ENCODE results near the gene SLC1A7.

The SLC1A7 gene

GRCh38 chr1:53107570-53108322 is 34.7 kb downstream of the SLC1A7 start:
- no peaks in the 10 kb centered on the region for H3K27me3 ChIP-seq (ENCODE audit: insufficient read depth, low read length)
- 82% methylated on average over 15 of the region's 15 CpGs for WGBS
- H3K36me3 ChIP-seq (ENCODE audit: insufficient read depth, low read length) = no peaks in the 10 kb centered on the region
- H3K27ac ChIP-seq (ENCODE audit: low read depth, low read length) = no peak overlapping the region
- no peak overlapping the region for H3K9ac ChIP-seq (ENCODE audit: low read depth, low read length)
- H3K4me3 ChIP-seq (ENCODE audit: low read length) = no peak overlapping the region
- peaks cover 3% of the 10 kb centered on the region; the same call in 1 of the 2 replicates for H3K4me1 ChIP-seq (ENCODE audit: insufficient read depth, low read length)
- peaks cover 3% of the 10 kb centered on the region; the same call in 1 of the 2 replicates for H3K9me3 ChIP-seq (ENCODE audit: insufficient read depth, low read depth, low read length)

- Histone ChIP-seq H3K27ac (ENCODE audit: low read depth, low read length) (no peak overlapping the region), H3K27me3 (ENCODE audit: insufficient read depth, low read length) (no peaks in the 10 kb centered on the region), H3K9me3 (ENCODE audit: insufficient read depth, low read depth, low read length) (no peaks in the 10 kb centered on the region; the same call in 1 of the 2 replicates), H3K9ac (ENCODE audit: low read depth, low read length) (no peak overlapping the region), H3K4me3 (ENCODE audit: low read length) (no peak overlapping the region), H3K4me1 (ENCODE audit: insufficient read depth, low read length) (peaks cover 3% of the 10 kb centered on the region; the same call in 1 of the 2 replicates), H3K36me3 (ENCODE audit: insufficient read depth, low read length) (no peaks in the 10 kb centered on the region)
- WGBS = 92% methylated on average over 7 of the region's 7 CpGs
These were observed 35.3 kb downstream of the SLC1A7 start for GRCh38 chr1:53107090-53107489.

- H3K36me3 ChIP-seq (ENCODE audit: insufficient read depth, low read length) = no peaks in the 10 kb centered on the region
- H3K4me3 ChIP-seq (ENCODE audit: low read length) = no peak overlapping the region
- no peak overlapping the region for H3K27ac ChIP-seq (ENCODE audit: low read depth, low read length)
- no peaks in the 10 kb centered on the region for H3K27me3 ChIP-seq (ENCODE audit: insufficient read depth, low read length)
- H3K9ac ChIP-seq (ENCODE audit: low read depth, low read length) = no peak overlapping the region
- H3K4me1 ChIP-seq (ENCODE audit: insufficient read depth, low read length) = no peaks in the 10 kb centered on the region
- 90% methylated on average over 8 of the region's 8 CpGs for whole genome bisulfite sequencing
- H3K9me3 ChIP-seq (ENCODE audit: insufficient read depth, low read depth, low read length) = peaks cover 10% of the 10 kb centered on the region
These were observed 38.0 kb downstream of the SLC1A7 start for GRCh38 chr1:53104289-53104913.

GRCh38 chr1:53094533-53094919 is 47.9 kb downstream of the SLC1A7 start:
- Histone ChIP-seq H3K4me1 (ENCODE audit: insufficient read depth, low read length) (no peaks in the 10 kb centered on the region), H3K27me3 (ENCODE audit: insufficient read depth, low read length) (no peaks in the 10 kb centered on the region), H3K9ac (ENCODE audit: low read depth, low read length) (no peak overlapping the region), H3K9me3 (ENCODE audit: insufficient read depth, low read depth, low read length) (peaks cover 15% of the 10 kb centered on the region; the same call in 1 of the 2 replicates), H3K27ac (ENCODE audit: low read depth, low read length) (no peak overlapping the region), H3K4me3 (ENCODE audit: low read length) (no peak overlapping the region), H3K36me3 (ENCODE audit: insufficient read depth, low read length) (no peaks in the 10 kb centered on the region)
- WGBS = 81% methylated on average over 13 of the region's 13 CpGs

GRCh38 chr1:53093778-53094532 is 48.5 kb downstream of the SLC1A7 start:
- Histone ChIP-seq H3K4me3 (ENCODE audit: low read length) (no peak overlapping the region), H3K4me1 (ENCODE audit: insufficient read depth, low read length) (no peaks in the 10 kb centered on the region), H3K9me3 (ENCODE audit: insufficient read depth, low read depth, low read length) (peaks cover 13% of the 10 kb centered on the region; the same call in 1 of the 2 replicates), H3K27me3 (ENCODE audit: insufficient read depth, low read length) (no peaks in the 10 kb centered on the region), H3K9ac (ENCODE audit: low read depth, low read length) (no peak overlapping the region), H3K27ac (ENCODE audit: low read depth, low read length) (no peak overlapping the region), H3K36me3 (ENCODE audit: insufficient read depth, low read length) (no peaks in the 10 kb centered on the region)
- WGBS = 94% methylated on average over 20 of the region's 20 CpGs

GRCh38 chr1:53093451-53093754 is 49.0 kb downstream of the SLC1A7 start:
- Histone ChIP-seq H3K27ac (ENCODE audit: low read depth, low read length) (no peak overlapping the region), H3K9me3 (ENCODE audit: insufficient read depth, low read depth, low read length) (peaks cover 9% of the 10 kb centered on the region; the same call in 1 of the 2 replicates), H3K4me1 (ENCODE audit: insufficient read depth, low read length) (no peaks in the 10 kb centered on the region), H3K27me3 (ENCODE audit: insufficient read depth, low read length) (no peaks in the 10 kb centered on the region), H3K4me3 (ENCODE audit: low read length) (no peak overlapping the region), H3K9ac (ENCODE audit: low read depth, low read length) (no peak overlapping the region), H3K36me3 (ENCODE audit: insufficient read depth, low read length) (no peaks in the 10 kb centered on the region)
- 94% methylated on average over 8 of the region's 8 CpGs for WGBS

- no peaks in the 10 kb centered on the region for H3K36me3 ChIP-seq (ENCODE audit: insufficient read depth, low read length)
- no peaks in the 10 kb centered on the region for H3K27me3 ChIP-seq (ENCODE audit: insufficient read depth, low read length)
- no peak overlapping the region for H3K4me3 ChIP-seq (ENCODE audit: low read length)
- 94% methylated on average over 32 of the region's 33 CpGs for WGBS
- H3K27ac ChIP-seq (ENCODE audit: low read depth, low read length) = no peak overlapping the region
- H3K4me1 ChIP-seq (ENCODE audit: insufficient read depth, low read length) = no peaks in the 10 kb centered on the region
- H3K9ac ChIP-seq (ENCODE audit: low read depth, low read length) = no peak overlapping the region
- H3K9me3 ChIP-seq (ENCODE audit: insufficient read depth, low read depth, low read length) = peaks cover 7% of the 10 kb centered on the region; the same call in 1 of the 2 replicates
These were observed 49.6 kb downstream of the SLC1A7 start for GRCh38 chr1:53092659-53093450.

GRCh38 chr1:53091841-53092645 is 50.4 kb downstream of the SLC1A7 start:
- Histone ChIP-seq H3K9me3 (ENCODE audit: insufficient read depth, low read depth, low read length) (0 out of 2 replicates have a peak, but pooled peaks cover 2% of the 10 kb centered on the region), H3K4me3 (ENCODE audit: low read length) (no peak overlapping the region), H3K9ac (ENCODE audit: low read depth, low read length) (no peak overlapping the region), H3K4me1 (ENCODE audit: insufficient read depth, low read length) (no peaks in the 10 kb centered on the region), H3K36me3 (ENCODE audit: insufficient read depth, low read length) (no peaks in the 10 kb centered on the region), H3K27ac (ENCODE audit: low read depth, low read length) (no peak overlapping the region), H3K27me3 (ENCODE audit: insufficient read depth, low read length) (no peaks in the 10 kb centered on the region)
- WGBS = 94% methylated on average over 26 of the region's 26 CpGs

GRCh38 chr1:53090227-53091147 is 52.0 kb downstream of the SLC1A7 start:
- 92% methylated on average over 37 of the region's 37 CpGs for WGBS
- Histone ChIP-seq H3K27ac (ENCODE audit: low read depth, low read length) (no peak overlapping the region), H3K9ac (ENCODE audit: low read depth, low read length) (no peak overlapping the region), H3K9me3 (ENCODE audit: insufficient read depth, low read depth, low read length) (no peaks in the 10 kb centered on the region), H3K27me3 (ENCODE audit: insufficient read depth, low read length) (no peaks in the 10 kb centered on the region), H3K36me3 (ENCODE audit: insufficient read depth, low read length) (no peaks in the 10 kb centered on the region), H3K4me1 (ENCODE audit: insufficient read depth, low read length) (no peaks in the 10 kb centered on the region), H3K4me3 (ENCODE audit: low read length) (no peak overlapping the region)

All from HUES64 (cell line).